GM18502 (cell line): ENCODE measurements around the gene ZNF35.

Experiments used
- ATAC-seq: cut with Tn5 transposase; IDR thresholded peaks from one replicate; pipeline ENCODE4 v1.9.1; 2021; ENCODE audit warnings: mild to moderate bottlenecking; ENCODE audit not compliant: unreplicated experiment, poor library complexity

ZNF35 gene

GRCh38 chr3:44682182-44682896 lies 33.8 kb downstream of the ZNF35 start:
- no peak for ATAC-seq

GRCh38 chr3:44685128-44685800 lies 36.7 kb downstream of the ZNF35 start:
- peak; percentile 94 for ATAC-seq

DNA sequence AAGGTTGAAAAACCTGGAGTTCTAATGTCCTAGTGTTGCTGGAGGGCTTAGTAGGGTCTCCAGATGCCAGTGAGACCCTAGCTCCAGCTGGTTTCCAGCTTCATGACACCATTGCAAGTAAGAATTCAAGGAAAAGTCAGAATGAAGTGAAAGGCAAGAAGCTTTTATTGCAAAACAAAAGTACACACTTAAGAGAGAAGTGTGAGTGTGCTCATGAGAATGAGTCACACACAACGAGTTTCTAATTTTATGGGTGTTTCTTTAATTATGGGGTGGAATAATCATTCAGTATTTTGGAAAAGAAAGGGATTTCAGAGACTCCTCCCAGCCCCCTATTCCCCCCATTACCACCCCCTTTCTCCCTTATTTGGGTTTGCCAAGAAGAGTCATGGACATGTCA lies 39.4 kb downstream of the ZNF35 start:
- no peak for ATAC-seq
